Measurements from ENCODE around the gene SPRN.

GRCh38 chr10:133458710-133459453 is 34.5 kb upstream of the SPRN start:
- no peak for TF ChIP-seq ISL1 (CRISPR knock-in tag; IDR thresholded peaks at IDR 0.05)
- TF ChIP-seq PPARA (CRISPR knock-in tag; IDR thresholded peaks at IDR 0.05; ENCODE audit: borderline replicate concordance): no peak
- no peak for TF ChIP-seq ZNF565 (CRISPR knock-in tag; conservative IDR thresholded peaks at IDR 0.05; ENCODE audit: low read depth)
- no peak for TF ChIP-seq CSRNP3 (CRISPR knock-in tag; IDR thresholded peaks at IDR 0.05)
- no peak for TF ChIP-seq TCF4 (CRISPR knock-in tag; IDR thresholded peaks at IDR 0.05; ENCODE audit: borderline replicate concordance)
- TF ChIP-seq PATZ1 (CRISPR knock-in tag; IDR thresholded peaks at IDR 0.05; ENCODE audit: borderline replicate concordance): no peak
- TF ChIP-seq SNAI2 (CRISPR knock-in tag; IDR thresholded peaks at IDR 0.05): no peak
- TF ChIP-seq CSDC2 (CRISPR knock-in tag; IDR thresholded peaks at IDR 0.05): no peak
- TF ChIP-seq RARB (CRISPR knock-in tag; IDR thresholded peaks at IDR 0.05): no peak
- TF ChIP-seq OSR1 (CRISPR knock-in tag; IDR thresholded peaks at IDR 0.05): no peak
- TF ChIP-seq BACH2 (CRISPR knock-in tag; IDR thresholded peaks at IDR 0.05; ENCODE audit: borderline replicate concordance): no peak
- no peak for TF ChIP-seq TOX (CRISPR knock-in tag; IDR thresholded peaks at IDR 0.05; ENCODE audit: borderline replicate concordance)
- no peak for TF ChIP-seq ARNTL (CRISPR knock-in tag; IDR thresholded peaks at IDR 0.05; ENCODE audit: borderline replicate concordance, low read depth)

Measured in SK-N-SH treated with all-trans-retinoic acid at 6 μM for 48 hours (cell line).